ENCODE data around the gene S100A16. TPM values are rescaled to one million over a fixed set of nuclear protein-coding genes. Genes with fewer than 3 reads are reported as not detected.
A peak's percentile ranks its signal among the peaks of the same experiment; 100 is the strongest.

The S100A16 gene
- polyA plus RNA-seq, 1 donor (not counting 4 experiments of a cell fraction or from before 2014, with no cell fraction given): 1,620 TPM

DNA sequence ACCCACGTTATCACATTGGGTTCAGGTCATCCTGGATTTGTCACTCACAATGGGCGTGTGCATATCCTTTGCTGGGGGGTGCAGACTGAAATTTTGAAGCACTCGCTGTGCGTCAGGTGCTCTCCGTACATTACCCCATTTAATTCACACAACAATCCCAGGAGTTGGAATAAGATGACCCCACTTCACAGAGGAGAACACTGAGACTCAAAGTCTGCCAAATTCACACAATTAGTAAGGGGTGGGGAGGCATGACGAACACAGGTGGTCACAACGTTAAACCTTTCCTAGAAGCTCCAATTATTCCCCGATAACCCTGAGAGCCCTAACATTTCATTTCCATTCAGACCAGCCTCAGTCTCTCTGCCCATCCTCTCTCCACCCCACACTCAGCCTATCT lies 43.5 kb downstream of the S100A16 start:
- H3K36me3 ChIP-seq (ENCODE audit: control insufficient read depth in 2 of 2, extremely low read depth in 1 of 2, insufficient read depth in 2 of 2, low read length in 2 of 2): peaks cover 2 to 4% of the 10 kb centered on the region in 2 experiments
- H3K79me2 ChIP-seq (ENCODE audit: control insufficient read depth, insufficient read depth, low read length): peaks cover 6% of the 10 kb centered on the region
- H2AFZ ChIP-seq (ENCODE audit: control insufficient read depth, low read length): no peak overlapping the region
- DNase-seq (ENCODE audit: low read depth, low spot score) (no peak), FAIRE-seq (no peak)
- no peaks in the 10 kb centered on the region for H3K9me3 ChIP-seq (ENCODE audit: control insufficient read depth, low read depth, low read length)
- no peak overlapping the region for H3K9ac ChIP-seq (ENCODE audit: control insufficient read depth, extremely low read depth, insufficient read depth, low read length)
- no peak overlapping the region for H3K4me2 ChIP-seq (ENCODE audit: control insufficient read depth, extremely low read depth, insufficient read depth, low read depth, low read length)
- H3K27me3 ChIP-seq (ENCODE audit: control insufficient read depth, extremely low read depth, insufficient read depth, low read length): no peaks in the 10 kb centered on the region
- peaks cover 53% of the 10 kb centered on the region for H3K4me1 ChIP-seq (ENCODE audit: control insufficient read depth, extremely low read depth, insufficient read depth, low read length)
- no peak overlapping the region for H3K4me3 ChIP-seq (ENCODE audit: control insufficient read depth in 2 of 3, extremely low read depth in 1 of 3, insufficient read depth in 2 of 3, low read depth in 1 of 3, low read length in 3 of 3)
- H3K27ac ChIP-seq (ENCODE audit: control insufficient read depth, insufficient read depth, low read length): no peak overlapping the region
- H3K9me1 ChIP-seq (ENCODE audit: control insufficient read depth, extremely low read depth, insufficient read depth, low read length): no peaks in the 10 kb centered on the region
- dilution Hi-C loops (cut with MboI; ENCODE audit: extremely low pct_ligation_motif_present, low sequenced_read_pairs): no loop called here
- H4K20me1 ChIP-seq (ENCODE audit: control insufficient read depth, extremely low read depth, insufficient read depth, low read length): peaks cover under 1% of the 10 kb centered on the region
- TF ChIP-seq, protein P1, sequence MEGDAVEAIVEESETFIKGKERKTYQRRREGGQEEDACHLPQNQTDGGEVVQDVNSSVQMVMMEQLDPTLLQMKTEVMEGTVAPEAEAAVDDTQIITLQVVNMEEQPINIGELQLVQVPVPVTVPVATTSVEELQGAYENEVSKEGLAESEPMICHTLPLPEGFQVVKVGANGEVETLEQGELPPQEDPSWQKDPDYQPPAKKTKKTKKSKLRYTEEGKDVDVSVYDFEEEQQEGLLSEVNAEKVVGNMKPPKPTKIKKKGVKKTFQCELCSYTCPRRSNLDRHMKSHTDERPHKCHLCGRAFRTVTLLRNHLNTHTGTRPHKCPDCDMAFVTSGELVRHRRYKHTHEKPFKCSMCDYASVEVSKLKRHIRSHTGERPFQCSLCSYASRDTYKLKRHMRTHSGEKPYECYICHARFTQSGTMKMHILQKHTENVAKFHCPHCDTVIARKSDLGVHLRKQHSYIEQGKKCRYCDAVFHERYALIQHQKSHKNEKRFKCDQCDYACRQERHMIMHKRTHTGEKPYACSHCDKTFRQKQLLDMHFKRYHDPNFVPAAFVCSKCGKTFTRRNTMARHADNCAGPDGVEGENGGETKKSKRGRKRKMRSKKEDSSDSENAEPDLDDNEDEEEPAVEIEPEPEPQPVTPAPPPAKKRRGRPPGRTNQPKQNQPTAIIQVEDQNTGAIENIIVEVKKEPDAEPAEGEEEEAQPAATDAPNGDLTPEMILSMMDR (optimal IDR thresholded peaks at IDR 0.05 in 1 of 3, IDR thresholded peaks at IDR 0.05 in 1 of 3, conservative IDR thresholded peaks at IDR 0.05 in 1 of 3; ENCODE audit: extremely low read depth in 1 of 3, insufficient read depth in 2 of 3, low read length in 3 of 3): no peak
- TF ChIP-seq EZH2 (IDR thresholded peaks at IDR 0.05; ENCODE audit: low read length): no peak

DNA sequence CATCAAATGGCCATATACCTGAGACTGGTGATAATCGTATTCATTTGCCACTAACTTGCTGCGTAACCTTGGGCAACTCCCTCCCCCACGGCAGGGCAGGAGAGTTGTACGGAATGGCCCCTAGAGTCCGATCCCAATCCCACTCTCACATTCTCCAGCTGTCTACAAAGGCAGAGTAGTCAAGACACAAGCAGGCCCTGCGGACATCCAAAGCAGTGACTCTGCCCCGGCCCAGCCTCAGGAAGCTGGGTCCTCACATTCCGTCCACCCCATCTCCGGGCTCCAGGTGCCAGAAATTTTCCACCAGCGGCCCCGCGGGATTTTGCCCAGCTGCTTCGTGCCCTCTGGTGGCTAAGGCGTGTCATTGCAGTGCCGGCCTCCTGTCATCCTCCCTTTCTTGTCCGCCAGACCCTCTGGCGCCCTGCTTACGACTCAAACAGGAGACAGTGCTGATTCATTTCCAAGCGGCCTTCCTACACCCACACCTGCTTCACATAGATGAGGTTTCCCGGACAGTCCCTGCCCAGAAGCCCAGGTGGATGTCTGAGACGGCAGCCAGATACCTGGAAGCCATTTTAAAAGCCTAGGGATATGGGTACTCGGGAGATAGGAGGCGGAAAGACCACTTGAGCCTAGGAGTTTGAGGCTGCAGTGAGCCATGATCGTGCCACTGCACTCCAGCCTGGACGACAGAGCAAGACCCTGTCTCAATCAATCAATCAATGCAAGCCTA lies 44.4 kb downstream of the S100A16 start:
- Histone ChIP-seq H3K79me2 (ENCODE audit: control insufficient read depth, insufficient read depth, low read length) (peaks cover 16% of the 10 kb centered on the region), H2AFZ (ENCODE audit: control insufficient read depth, low read length) (peak overlapping the region; percentile 69), H3K36me3 (ENCODE audit: control insufficient read depth in 2 of 2, extremely low read depth in 1 of 2, insufficient read depth in 2 of 2, low read length in 2 of 2) (peaks cover 11 to 12% of the 10 kb centered on the region in 2 experiments), H3K4me3 (ENCODE audit: control insufficient read depth in 2 of 3, extremely low read depth in 1 of 3, insufficient read depth in 2 of 3, low read depth in 1 of 3, low read length in 3 of 3) (peak overlapping the region; percentile 3 to 70 (median 47)), H3K27ac (ENCODE audit: control insufficient read depth, insufficient read depth, low read length) (peak overlapping the region; percentile 100), H3K9me3 (ENCODE audit: control insufficient read depth, low read depth, low read length) (no peaks in the 10 kb centered on the region), H3K4me2 (ENCODE audit: control insufficient read depth, extremely low read depth, insufficient read depth, low read depth, low read length) (peak overlapping the region; percentile 97), H4K20me1 (ENCODE audit: control insufficient read depth, extremely low read depth, insufficient read depth, low read length) (peaks cover 10% of the 10 kb centered on the region), H3K9me1 (ENCODE audit: control insufficient read depth, extremely low read depth, insufficient read depth, low read length) (no peaks in the 10 kb centered on the region), H3K9ac (ENCODE audit: control insufficient read depth, extremely low read depth, insufficient read depth, low read length) (peak overlapping the region; percentile 99), H3K4me1 (ENCODE audit: control insufficient read depth, extremely low read depth, insufficient read depth, low read length) (peaks cover 48% of the 10 kb centered on the region), H3K27me3 (ENCODE audit: control insufficient read depth, extremely low read depth, insufficient read depth, low read length) (no peaks in the 10 kb centered on the region)
- dilution Hi-C loops (cut with MboI; ENCODE audit: extremely low pct_ligation_motif_present, low sequenced_read_pairs): no loop called here
- FAIRE-seq (peak; percentile 82), DNase-seq (ENCODE audit: low read depth, low spot score) (peak; percentile 97)
- TF ChIP-seq, protein P1 (optimal IDR thresholded peaks at IDR 0.05 in 1 of 3, IDR thresholded peaks at IDR 0.05 in 1 of 3, conservative IDR thresholded peaks at IDR 0.05 in 1 of 3; ENCODE audit: extremely low read depth in 1 of 3, insufficient read depth in 2 of 3, low read length in 3 of 3): peak in 2 of 3 experiments; percentile 97 to 98
- no peak for TF ChIP-seq EZH2 (IDR thresholded peaks at IDR 0.05; ENCODE audit: low read length)

Data from keratinocyte (primary cell).